Measurements from ENCODE around the gene HERC3. TPM values are rescaled to one million over a fixed set of nuclear protein-coding genes. Genes with fewer than 3 reads are reported as not detected.

The HERC3 gene
- total RNA-seq, 1 donor from 2014 or later: 14.0 TPM

DNA sequence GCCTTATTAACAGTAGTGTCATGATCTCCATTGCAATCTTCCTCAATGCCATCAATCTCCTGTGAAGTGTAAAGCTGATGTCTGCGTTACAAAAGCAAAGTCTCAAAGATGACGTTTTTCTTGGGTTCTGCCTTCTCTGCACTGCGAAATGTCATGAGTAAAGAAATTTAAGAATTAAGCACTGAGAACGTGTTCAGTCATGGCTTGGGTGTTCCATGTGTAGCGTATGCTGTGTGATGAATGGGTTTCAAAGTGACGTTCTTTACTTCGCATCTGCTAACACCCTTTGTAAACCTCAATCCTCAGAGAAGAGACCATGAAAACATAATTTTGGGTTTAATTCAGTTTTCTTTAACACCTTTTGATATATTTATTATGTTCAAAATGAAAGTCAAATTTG lies 104.3 kb downstream of the HERC3 start:
- peak overlapping the region; percentile 91 for H3K4me3 Mint-ChIP-seq (ENCODE audit: unreplicated experiment)
- peaks cover 5% of the 10 kb centered on the region for H3K27me3 Mint-ChIP-seq (ENCODE audit: unreplicated experiment)
- no peak for TF ChIP-seq CTCF (IDR thresholded peaks at IDR 0.05; ENCODE audit: partially characterized antibody, unreplicated experiment)
- peak overlapping the region; percentile 88 for H3K27ac Mint-ChIP-seq (ENCODE audit: unreplicated experiment)
- no peak for DNase-seq
- H3K9me3 Mint-ChIP-seq (ENCODE audit: unreplicated experiment): peaks cover 8% of the 10 kb centered on the region
- no peaks in the 10 kb centered on the region for H3K36me3 Mint-ChIP-seq (ENCODE audit: unreplicated experiment)
- H3K4me1 Mint-ChIP-seq (ENCODE audit: low read depth, unreplicated experiment): no peaks in the 10 kb centered on the region

DNA sequence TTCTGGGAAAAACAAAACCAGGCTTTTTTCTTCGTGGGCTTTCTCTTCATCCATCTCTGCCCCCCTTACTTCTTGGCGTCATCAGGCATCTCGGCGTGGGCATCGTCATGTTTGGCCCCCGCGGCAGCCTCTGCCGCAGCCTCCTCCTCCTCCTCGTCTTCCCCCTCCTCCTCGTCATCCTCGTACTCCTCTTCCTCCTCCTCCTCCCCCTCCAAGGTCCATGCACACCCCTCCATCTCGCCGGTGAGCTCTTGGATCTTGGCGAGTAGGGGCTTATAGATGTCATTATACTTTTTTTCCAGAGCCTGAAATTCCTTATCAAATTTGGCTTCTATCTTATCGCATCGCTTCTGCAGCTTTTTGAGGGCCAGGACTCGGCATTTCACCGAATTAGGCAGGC lies 104.9 kb downstream of the HERC3 start:
- DNase-seq: no peak
- Mint-ChIP-seq H3K9me3 (ENCODE audit: unreplicated experiment) (peaks cover 8% of the 10 kb centered on the region), H3K27ac (ENCODE audit: unreplicated experiment) (peak overlapping the region; percentile 88), H3K36me3 (ENCODE audit: unreplicated experiment) (no peaks in the 10 kb centered on the region), H3K27me3 (ENCODE audit: unreplicated experiment) (peaks cover 5% of the 10 kb centered on the region), H3K4me1 (ENCODE audit: low read depth, unreplicated experiment) (no peaks in the 10 kb centered on the region), H3K4me3 (ENCODE audit: unreplicated experiment) (peak overlapping the region; percentile 91)
- no peak for TF ChIP-seq CTCF (IDR thresholded peaks at IDR 0.05; ENCODE audit: partially characterized antibody, unreplicated experiment)

DNA sequence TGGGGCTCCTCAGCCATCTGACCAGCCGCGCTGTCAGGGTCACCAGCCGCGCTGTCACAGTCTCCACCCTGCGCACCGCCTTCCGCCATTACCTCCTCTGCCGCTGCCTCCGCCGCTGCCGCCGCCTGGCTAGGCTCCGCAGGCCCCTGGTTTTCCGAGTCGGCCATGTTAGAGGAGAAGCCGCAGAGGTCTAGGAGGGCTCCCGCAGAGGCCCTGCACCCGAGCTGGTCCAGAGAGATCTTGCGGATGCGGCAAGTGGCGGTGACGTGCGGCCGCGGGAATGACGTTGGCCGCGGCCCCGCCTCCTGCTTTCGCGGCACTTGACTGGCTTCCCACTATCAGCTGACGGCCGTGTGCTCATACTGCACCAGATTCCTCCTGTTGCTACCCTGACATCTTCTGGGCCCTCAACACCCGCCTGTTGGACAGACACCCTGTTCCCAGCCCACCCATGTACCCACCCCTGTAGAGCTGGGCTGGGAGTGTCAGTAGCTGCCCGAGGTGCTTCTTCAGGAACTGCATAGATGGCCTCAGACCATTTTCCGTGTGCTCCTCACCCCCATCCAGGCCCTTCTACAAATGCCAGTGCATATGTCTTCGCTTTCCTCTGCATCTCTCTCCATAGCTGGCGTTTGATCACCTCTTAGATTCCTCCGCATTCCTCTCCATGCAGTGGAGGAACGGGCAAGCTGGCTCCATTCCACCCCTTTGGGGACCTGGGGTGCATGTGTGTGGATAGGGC lies 105.5 kb downstream of the HERC3 start, which contains the start of gene NAP1L5:
TSS of gene NAP1L5 (minus strand) at position 242 of the 742 bp plus-strand sequence. CDS start at position 167, 75 bp downstream.
- no peaks in the 10 kb centered on the region for H3K4me1 Mint-ChIP-seq (ENCODE audit: low read depth, unreplicated experiment)
- H3K27me3 Mint-ChIP-seq (ENCODE audit: unreplicated experiment): peaks cover 5% of the 10 kb centered on the region
- DNase-seq: peak; percentile 76
- peaks cover 8% of the 10 kb centered on the region for H3K9me3 Mint-ChIP-seq (ENCODE audit: unreplicated experiment)
- H3K36me3 Mint-ChIP-seq (ENCODE audit: unreplicated experiment): no peaks in the 10 kb centered on the region
- H3K27ac Mint-ChIP-seq (ENCODE audit: unreplicated experiment): peak within 1 kb of the TSS; percentile 88
- peak within 1 kb of the TSS; percentile 91 for H3K4me3 Mint-ChIP-seq (ENCODE audit: unreplicated experiment)
- TF ChIP-seq CTCF (IDR thresholded peaks at IDR 0.05; ENCODE audit: partially characterized antibody, unreplicated experiment): no peak

- no peak for DNase-seq
- TF ChIP-seq CTCF (IDR thresholded peaks at IDR 0.05; ENCODE audit: partially characterized antibody, unreplicated experiment): no peak
- no peak overlapping the region for H3K4me3 Mint-ChIP-seq (ENCODE audit: unreplicated experiment)
- H3K27ac Mint-ChIP-seq (ENCODE audit: unreplicated experiment): no peak overlapping the region
- H3K27me3 Mint-ChIP-seq (ENCODE audit: unreplicated experiment): peaks cover 5% of the 10 kb centered on the region
- no peaks in the 10 kb centered on the region for H3K36me3 Mint-ChIP-seq (ENCODE audit: unreplicated experiment)
- H3K4me1 Mint-ChIP-seq (ENCODE audit: low read depth, unreplicated experiment): no peaks in the 10 kb centered on the region
- peaks cover 8% of the 10 kb centered on the region for H3K9me3 Mint-ChIP-seq (ENCODE audit: unreplicated experiment)
These were observed 106.2 kb downstream of the HERC3 start for GRCh38 chr4:88698519-88698918.

DNA sequence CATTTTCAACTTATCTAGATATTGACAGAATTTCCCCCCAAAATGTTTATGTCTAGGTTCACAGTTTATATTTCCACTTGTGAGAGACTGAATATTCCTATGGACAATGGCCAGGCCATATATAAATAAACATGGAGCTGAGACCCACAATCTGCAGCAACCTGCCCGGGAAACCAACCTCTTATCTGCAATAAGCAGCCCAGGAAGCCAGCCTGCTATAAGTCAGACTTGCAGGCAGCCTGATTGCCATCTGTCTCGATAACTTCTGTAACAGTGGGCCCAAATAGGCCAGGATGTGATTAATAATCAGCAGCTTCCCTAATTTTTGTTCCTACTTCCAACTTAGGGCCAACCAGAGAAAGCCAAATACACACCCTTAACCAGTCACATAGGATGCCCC lies 110.5 kb downstream of the HERC3 start:
- Mint-ChIP-seq H3K4me3 (ENCODE audit: unreplicated experiment) (no peak overlapping the region), H3K27ac (ENCODE audit: unreplicated experiment) (no peak overlapping the region), H3K27me3 (ENCODE audit: unreplicated experiment) (peaks cover 5% of the 10 kb centered on the region), H3K36me3 (ENCODE audit: unreplicated experiment) (no peaks in the 10 kb centered on the region), H3K9me3 (ENCODE audit: unreplicated experiment) (peaks cover 5% of the 10 kb centered on the region), H3K4me1 (ENCODE audit: low read depth, unreplicated experiment) (no peaks in the 10 kb centered on the region)
- DNase-seq: no peak
- TF ChIP-seq CTCF (IDR thresholded peaks at IDR 0.05; ENCODE audit: partially characterized antibody, unreplicated experiment): no peak
